ENCODE data around the gene MYRIP.

- TF ChIP-seq CTCF (IDR thresholded peaks at IDR 0.05; ENCODE audit: low read depth, low read length), result no peak
- no peak for TF ChIP-seq EZH2phosphoT487 (IDR thresholded peaks at IDR 0.05; ENCODE audit: low read depth)
Observed at GRCh38 chr3:40173227-40173721, 363.9 kb downstream of the MYRIP start.

All from OCI-LY3 (cell line).